Adrenal gland (tissue), 12 donors: Measurements from ENCODE around the gene PATJ. TPM values are rescaled to one million over a fixed set of nuclear protein-coding genes. Genes with fewer than 3 reads are reported as not detected.

ENCODE experiments used
- DNase-seq, 7 donors: peaks; one replicate each; pipeline ENCODE4 v3.0.0-alpha.2; 2019 to 2020
- H3K27ac ChIP-seq, 5 donors: fragments of 200-600 bp; sonication (generic) in 4 of 5; 1 replicate in 3 of 5; 2 replicates in 2 of 5; pipeline versions ENCODE4 v1.5.1 to v1.8.0; 2016 to 2020; ENCODE audit warnings: mild to moderate bottlenecking in 1 of 5
- H3K27me3 ChIP-seq: fragments of 200-600 bp; 2 replicates; pipeline ENCODE4 v1.8.0; 2021
- H3K36me3 ChIP-seq, 2 donors: fragments of 200-600 bp; replicated peaks in 1 of 2; 1 replicate in 1 of 2; 2 replicates in 1 of 2; pipeline versions ENCODE4 v1.5.1 to v1.8.0; 2018 to 2022
- H3K4me1 ChIP-seq, 2 donors: fragments of 200-600 bp; replicated peaks in 1 of 2; 1 replicate in 1 of 2; 2 replicates in 1 of 2; pipeline versions ENCODE4 v1.5.1 to v1.8.0; 2018 to 2021
- H3K4me3 ChIP-seq, 4 donors: fragments of 200-600 bp; sonication (generic) in 3 of 4; one replicate each; pipeline ENCODE4 v1.5.1; 2016 to 2018
- H3K9me3 ChIP-seq, 3 donors: fragments of 200-600 bp; sonication (generic) in 1 of 3; replicated peaks in 1 of 3; 1 replicate in 2 of 3; 2 replicates in 1 of 3; pipeline versions ENCODE4 v1.5.1 to v1.8.0; 2016 to 2021
- POLR2A ChIP-seq, 2 donors: fragments of 450-650 bp; IDR thresholded peaks; one replicate each; pipeline ENCODE4 v1.6.1; 2017; ENCODE audit warnings: antibody characterized with exemption in 2 of 2, mild to moderate bottlenecking in 2 of 2, moderate library complexity in 1 of 2
- WGBS, 4 donors: extraction: QIAGEN DNeasy Blood & Tissue Kit in 2 of 4; methylation state at CpG; one replicate each; pipeline versions ENCODE4 v1.1.5 to v1.1.7; 2013 to 2017; 5-methylcytosine and 5-hydroxymethylcytosine counted together
- intact Hi-C, 2 donors: fragments of 100-400 bp; cut with DNase I; formaldehyde crosslinking; loops; one replicate each; pipeline versions ENCODE4 v1.14.1 to v1.15.0; 2022 to 2023
- polyA plus RNA-seq, 3 donors: library from polyadenylated mRNA; stranded (reverse); fragments of 200-250 nt in 2 of 3; fragments of 350-450 nt in 1 of 3; fragmentation: Illumina TruSeq in 1 of 3; extraction: RNeasy Lipid Tissue Mini Kit (QIAGEN cat#74804) in 1 of 3; gene quantifications; one replicate each; pipeline ENCODE4 v1.2.3, GENCODE V29; 2013 to 2014
- total RNA-seq, 9 donors: library from RNA; depleted of rRNA in 4 of 9; stranded (reverse); fragments of >200 nt in 4 of 9; fragments of 120-200 nt in 1 of 9; fragmentation: NEBNext Ultra II Directional in 1 of 9; extraction: Animal tissue kit (Norgen Biotek cat#: 25700) in 1 of 9; gene quantifications; one replicate each; pipeline versions ENCODE4 v1.1.0 to v1.2.4, GENCODE V29; 2013 to 2023
- TF ChIP-seq, protein P1 (sequence below), 6 experiments: fragments of 450-650 bp in 4 of 6; fragments of 200-600 bp in 2 of 6; sonication (generic) in 1 of 6; IDR thresholded peaks; 1 replicate in 5 of 6; 2 replicates in 1 of 6; pipeline versions ENCODE4 v1.5.1 to v1.8.0; 2016 to 2021; ENCODE audit warnings: antibody characterized with exemption in 6 of 6, mild to moderate bottlenecking in 2 of 6, moderate library complexity in 1 of 6
- donor health status: healthy with polysubstance abuse.
- donor health status: Bipolar disorder and iron deficiency.
- donor health status: DM: yes; HTN: yes; CAD: no.
- donor health status: DM: no; HTN: no; CAD: no.
- donor health status: DM: no; HTN: no; CAD: no.
- donor health status: DM: yes; HTN: yes; CAD: no.

PATJ gene
- total and polyA plus RNA-seq, 12 donors: 6.8 to 36.6 (median 23.4) TPM

DNA sequence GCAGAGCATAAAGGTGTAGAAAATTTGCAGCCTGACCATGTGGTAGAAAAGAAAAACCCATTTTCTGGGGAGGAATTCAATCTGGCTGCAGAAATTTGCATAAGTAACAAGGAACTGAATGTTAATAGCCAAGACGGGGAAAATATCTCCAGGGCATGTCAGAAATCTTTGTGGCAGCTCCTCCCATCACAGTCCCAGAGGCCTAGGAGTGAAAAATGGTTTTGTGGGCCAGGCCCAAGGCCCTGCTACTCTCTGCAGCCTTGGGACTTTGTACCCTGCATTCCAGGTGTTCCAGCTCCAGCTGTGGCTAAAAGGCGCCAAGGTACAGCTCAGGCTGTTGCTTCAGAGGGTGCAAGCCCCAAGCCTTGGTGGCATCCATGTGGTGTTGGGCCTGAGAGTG lies 152.9 kb downstream of the PATJ start:
- intact Hi-C loops: no loop called here
- Histone ChIP-seq H3K4me3 (no peak overlapping the region), H3K27ac (no peak overlapping the region), H3K36me3 (no peaks in the 10 kb centered on the region), H3K27me3 (no peaks in the 10 kb centered on the region), H3K4me1 (no peaks in the 10 kb centered on the region), H3K9me3 (no peaks in the 10 kb centered on the region)
- TF ChIP-seq POLR2A (IDR thresholded peaks at IDR 0.05): no peak
- TF ChIP-seq, protein P1, sequence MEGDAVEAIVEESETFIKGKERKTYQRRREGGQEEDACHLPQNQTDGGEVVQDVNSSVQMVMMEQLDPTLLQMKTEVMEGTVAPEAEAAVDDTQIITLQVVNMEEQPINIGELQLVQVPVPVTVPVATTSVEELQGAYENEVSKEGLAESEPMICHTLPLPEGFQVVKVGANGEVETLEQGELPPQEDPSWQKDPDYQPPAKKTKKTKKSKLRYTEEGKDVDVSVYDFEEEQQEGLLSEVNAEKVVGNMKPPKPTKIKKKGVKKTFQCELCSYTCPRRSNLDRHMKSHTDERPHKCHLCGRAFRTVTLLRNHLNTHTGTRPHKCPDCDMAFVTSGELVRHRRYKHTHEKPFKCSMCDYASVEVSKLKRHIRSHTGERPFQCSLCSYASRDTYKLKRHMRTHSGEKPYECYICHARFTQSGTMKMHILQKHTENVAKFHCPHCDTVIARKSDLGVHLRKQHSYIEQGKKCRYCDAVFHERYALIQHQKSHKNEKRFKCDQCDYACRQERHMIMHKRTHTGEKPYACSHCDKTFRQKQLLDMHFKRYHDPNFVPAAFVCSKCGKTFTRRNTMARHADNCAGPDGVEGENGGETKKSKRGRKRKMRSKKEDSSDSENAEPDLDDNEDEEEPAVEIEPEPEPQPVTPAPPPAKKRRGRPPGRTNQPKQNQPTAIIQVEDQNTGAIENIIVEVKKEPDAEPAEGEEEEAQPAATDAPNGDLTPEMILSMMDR (IDR thresholded peaks at IDR 0.05): no peak
- 0 to 89% (median 29%) methylated on average over 1 to 2 of the region's 2 CpGs for WGBS, 4 donors
- DNase-seq: no peak

DNA sequence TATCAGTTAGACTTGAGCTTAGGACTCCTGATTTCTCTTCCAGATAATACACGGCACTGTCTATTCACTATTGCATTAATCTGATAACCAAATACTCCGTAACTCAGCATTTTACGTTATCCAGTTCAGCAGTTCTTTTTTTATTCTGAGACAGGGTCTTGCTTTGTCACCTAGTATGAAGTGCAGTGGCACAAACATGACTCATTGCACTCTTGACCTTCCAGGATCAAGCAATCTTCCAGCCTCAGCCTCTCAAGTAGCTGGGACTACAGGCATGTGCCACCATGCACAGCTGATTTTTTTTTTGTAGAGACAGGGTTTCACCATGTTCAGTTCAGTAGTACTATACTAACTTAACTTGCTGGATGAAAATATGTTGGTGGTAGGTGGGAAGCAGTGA lies 156.4 kb downstream of the PATJ start:
- WGBS, 4 donors: 94 to 99% (median 95%) methylated on average over 3 of the region's 3 CpGs
- Histone ChIP-seq H3K27ac (no peak overlapping the region), H3K9me3 (no peaks in the 10 kb centered on the region), H3K27me3 (no peaks in the 10 kb centered on the region), H3K4me1 (no peaks in the 10 kb centered on the region), H3K36me3 (no peaks in the 10 kb centered on the region), H3K4me3 (no peak overlapping the region)
- no peak for DNase-seq
- intact Hi-C loops: no loop called here
- TF ChIP-seq POLR2A (IDR thresholded peaks at IDR 0.05): no peak
- TF ChIP-seq, protein P1 (IDR thresholded peaks at IDR 0.05): no peak

DNA sequence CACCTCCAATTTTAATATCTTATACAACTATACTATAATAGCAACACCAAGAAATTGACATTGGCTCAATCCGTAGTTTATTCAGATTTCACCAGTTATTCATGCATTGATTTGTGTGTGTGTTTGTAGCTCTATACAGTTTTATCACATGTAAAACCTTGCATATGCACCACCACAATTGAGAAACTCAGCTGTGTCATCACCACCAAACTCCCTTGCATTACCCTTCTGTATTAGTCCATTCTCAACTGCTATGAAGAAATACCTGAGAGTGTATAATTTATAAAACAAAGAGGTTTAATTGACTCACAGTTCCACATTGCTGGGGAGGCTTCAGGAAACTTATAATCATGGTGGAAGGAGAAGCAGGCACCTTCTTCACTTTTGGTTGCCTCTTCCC lies 162.1 kb downstream of the PATJ start:
- intact Hi-C loops: no loop called here
- TF ChIP-seq, protein P1 (IDR thresholded peaks at IDR 0.05): no peak
- no peak for TF ChIP-seq POLR2A (IDR thresholded peaks at IDR 0.05)
- Histone ChIP-seq H3K4me1 (no peaks in the 10 kb centered on the region), H3K27ac (no peak overlapping the region), H3K9me3 (no peaks in the 10 kb centered on the region), H3K36me3 (no peaks in the 10 kb centered on the region), H3K4me3 (no peak overlapping the region), H3K27me3 (no peaks in the 10 kb centered on the region)
- WGBS, 4 donors: 82 to 97% (median 89%) methylated on average over 1 of the region's 1 CpG
- DNase-seq: no peak

GRCh38 chr1:61907102-61907501 lies 164.8 kb downstream of the PATJ start:
- intact Hi-C loops: no loop called here
- H3K27ac ChIP-seq: no peak overlapping the region
- WGBS, 4 donors: 56 to 69% (median 66%) methylated on average over 4 of the region's 4 CpGs

More at GRCh38 chr1:61907102-61907501, 164.8 kb downstream of the PATJ start:
- H3K4me1 ChIP-seq: no peaks in the 10 kb centered on the region
- no peaks in the 10 kb centered on the region for H3K36me3 ChIP-seq
- DNase-seq: no peak
- H3K9me3 ChIP-seq: no peaks in the 10 kb centered on the region
- no peaks in the 10 kb centered on the region for H3K27me3 ChIP-seq
- H3K4me3 ChIP-seq: no peak overlapping the region
- TF ChIP-seq, protein P1 (IDR thresholded peaks at IDR 0.05): no peak
- TF ChIP-seq POLR2A (IDR thresholded peaks at IDR 0.05): no peak
